Measurements from ENCODE around the gene TNFRSF19.
A peak's percentile ranks its signal among the peaks of the same experiment; 100 is the strongest.
"Not testable (repeated sequence)": the region's sequence is repeated elsewhere in the genome, so short reads cannot be mapped to it uniquely, and the experiment has no call there.

The TNFRSF19 gene

GRCh38 chr13:23570099-23570920 lies at the start of gene TNFRSF19:
TNFRSF19 (plus strand) TSS chr13:23570412; CDS start chr13:23590184, 19,772 bp downstream.
- peak within 1 kb of the TSS in 16 of 21 experiments; percentile 11 to 87 (median 58) for H3K27ac ChIP-seq
- H3K4me3 ChIP-seq, result peak within 1 kb of the TSS; percentile 5 to 24 (median 15)

GRCh38 chr13:23529926-23530325 lies 40.3 kb upstream of the TNFRSF19 start:
- H3K4me3 ChIP-seq, result not testable (repeated sequence)

GRCh38 chr13:23531446-23531845 lies 38.8 kb upstream of the TNFRSF19 start:
- peak overlapping the region in 5 of 21 experiments; percentile 27 to 70 (median 59) for H3K27ac ChIP-seq

More at GRCh38 chr13:23529926-23530325, 40.3 kb upstream of the TNFRSF19 start:
- H3K27ac ChIP-seq, result peak overlapping the region in 7 of 21 experiments; percentile 16 to 69 (median 56)

GRCh38 chr13:23534090-23534489 lies 36.1 kb upstream of the TNFRSF19 start:
- no peak overlapping the region for H3K4me3 ChIP-seq
- no peak overlapping the region for H3K27ac ChIP-seq

More at GRCh38 chr13:23531446-23531845, 38.8 kb upstream of the TNFRSF19 start:
- H3K4me3 ChIP-seq, result no peak overlapping the region

- no peak overlapping the region for H3K4me3 ChIP-seq
- no peak overlapping the region for H3K27ac ChIP-seq
Observed at GRCh38 chr13:23541221-23541824, 28.9 kb upstream of the TNFRSF19 start.

GRCh38 chr13:23544668-23545067 lies 25.5 kb upstream of the TNFRSF19 start:
- no peak overlapping the region for H3K4me3 ChIP-seq
- H3K27ac ChIP-seq, result no peak overlapping the region

- H3K27ac ChIP-seq, result peak overlapping the region in 19 of 21 experiments; percentile 14 to 89 (median 67)
- H3K4me3 ChIP-seq, result peak overlapping the region; percentile 10 to 41 (median 26)
Observed at GRCh38 chr13:23547000-23547590, 23.1 kb upstream of the TNFRSF19 start.

GRCh38 chr13:23549724-23550123 lies 20.5 kb upstream of the TNFRSF19 start:
- H3K4me3 ChIP-seq, result no peak overlapping the region
- no peak overlapping the region for H3K27ac ChIP-seq

- no peak overlapping the region for H3K27ac ChIP-seq
- H3K4me3 ChIP-seq, result no peak overlapping the region
Observed at GRCh38 chr13:23550163-23550562, 20.0 kb upstream of the TNFRSF19 start.

- peak overlapping the region in 5 of 21 experiments; percentile 3 to 55 (median 17) for H3K27ac ChIP-seq
- H3K4me3 ChIP-seq, result no peak overlapping the region
Observed at GRCh38 chr13:23551213-23552008, 18.8 kb upstream of the TNFRSF19 start.

- Histone ChIP-seq H3K4me3 (no peak overlapping the region), H3K27ac (peak overlapping the region in 4 of 21 experiments; percentile 3 to 55 (median 36))
Observed at GRCh38 chr13:23552171-23552570, 18.0 kb upstream of the TNFRSF19 start.

GRCh38 chr13:23552661-23553060 lies 17.6 kb upstream of the TNFRSF19 start:
- H3K4me3 ChIP-seq, result no peak overlapping the region
- no peak overlapping the region for H3K27ac ChIP-seq

- no peak overlapping the region for H3K4me3 ChIP-seq
- H3K27ac ChIP-seq, result peak overlapping the region in 2 of 21 experiments; percentile 18 to 42
Observed at GRCh38 chr13:23554000-23554399, 16.2 kb upstream of the TNFRSF19 start.

GRCh38 chr13:23557043-23557442 lies 13.2 kb upstream of the TNFRSF19 start:
- Histone ChIP-seq H3K27ac (no peak overlapping the region), H3K4me3 (no peak overlapping the region)

GRCh38 chr13:23557733-23558132 lies 12.5 kb upstream of the TNFRSF19 start:
- no peak overlapping the region for H3K4me3 ChIP-seq
- no peak overlapping the region for H3K27ac ChIP-seq

- Histone ChIP-seq H3K27ac (peak overlapping the region in 18 of 21 experiments; percentile 40 to 80 (median 63)), H3K4me3 (no peak overlapping the region)
Observed at GRCh38 chr13:23558675-23559536, 11.3 kb upstream of the TNFRSF19 start.

GRCh38 chr13:23560571-23561089 lies 9.6 kb upstream of the TNFRSF19 start:
- Histone ChIP-seq H3K4me3 (no peak overlapping the region), H3K27ac (peak overlapping the region in 2 of 21 experiments; percentile 32 to 47)

GRCh38 chr13:23561261-23561660 lies 9.0 kb upstream of the TNFRSF19 start:
- Histone ChIP-seq H3K27ac (no peak overlapping the region), H3K4me3 (no peak overlapping the region)

Data from skin epidermis (tissue), 12 donors.